PC-3 (cell line): ENCODE data around the gene SH3RF3. TPM values are rescaled to one million over a fixed set of nuclear protein-coding genes. Genes with fewer than 3 reads are reported as not detected.

Experiments used
- ATAC-seq: fragments of 200-7000 bp; cut with Tn5 transposase; 2 replicates; pipeline ENCODE4 v1.9.1; 2020; ENCODE audit warnings: mild to moderate bottlenecking, moderate library complexity
- BruUV-seq: library from RNA; stranded (reverse); fragments of 400-500 nt; replicated peaks from 2 replicates; lab custom pipeline; 2021; lab: Mats Ljungman, UMichigan
- CTCF ChIA-PET: fragments of 300-600 bp; sonication (Branson Sonifier 250); formaldehyde crosslinking; loops from one replicate; lab custom pipeline; 2022; ENCODE audit warnings: antibody characterized with exemption; lab: Charles Lee
- POLR2A ChIA-PET: fragments of 300-600 bp; sonication (Branson Sonifier 250); formaldehyde crosslinking; loops from one replicate; lab custom pipeline; 2022; ENCODE audit warnings: antibody characterized with exemption; ENCODE audit not compliant: unreplicated experiment; lab: Charles Lee
- DNase-seq: peaks from one replicate; pipeline ENCODE4 v3.0.0-alpha.2; 2015
- H2AFZ ChIP-seq: fragments of 300-600 bp; sonication (generic); 2 replicates; pipeline ENCODE4 v1.6.0; 2016; ENCODE audit warnings: antibody characterized with exemption, low read length
- H3F3A ChIP-seq: fragments of 300-600 bp; sonication (generic); one replicate; pipeline ENCODE4 v1.6.0; 2017; ENCODE audit warnings: antibody characterized with exemption, low read length, control low read depth, mild to moderate bottlenecking; ENCODE audit not compliant: unreplicated experiment
- H3K27ac ChIP-seq: fragments of 300-600 bp; sonication (generic); 2 replicates; pipeline ENCODE4 v1.5.1; 2016; ENCODE audit warnings: mild to moderate bottlenecking, low read length
- H3K27me3 ChIP-seq: fragments of 300-600 bp; sonication (generic); 2 replicates; pipeline ENCODE4 v1.6.1; 2016; ENCODE audit warnings: low read length, mixed read lengths
- H3K36me3 ChIP-seq: fragments of 300-600 bp; sonication (generic); 2 replicates; pipeline ENCODE4 v1.6.1; 2016; ENCODE audit warnings: low read depth, mixed run types, low read length, mixed read lengths
- H3K4me1 ChIP-seq: fragments of 300-600 bp; sonication (generic); 2 replicates; pipeline ENCODE4 v1.5.1; 2016; ENCODE audit warnings: low read length; ENCODE audit not compliant: insufficient read depth
- H3K4me2 ChIP-seq: fragments of 300-600 bp; sonication (generic); 2 replicates; pipeline ENCODE4 v1.6.0; 2016; ENCODE audit warnings: low read length
- H3K4me3 ChIP-seq: fragments of 300-600 bp; sonication (generic); 2 replicates; pipeline ENCODE4 v1.5.1; 2016; ENCODE audit warnings: mild to moderate bottlenecking, low read length, mixed read lengths
- H3K79me2 ChIP-seq: fragments of 300-600 bp; sonication (generic); 2 replicates; pipeline ENCODE4 v1.6.1; 2017; ENCODE audit warnings: low read length, mixed read lengths
- H3K9ac ChIP-seq: fragments of 300-600 bp; sonication (generic); 2 replicates; pipeline ENCODE4 v1.6.0; 2016; ENCODE audit warnings: mild to moderate bottlenecking, low read length
- H3K9me2 ChIP-seq: fragments of 300-600 bp; sonication (generic); replicated peaks from 2 replicates; pipeline ENCODE4 v1.6.1; 2016; ENCODE audit warnings: mixed run types, low read length, mixed read lengths
- H3K9me3 ChIP-seq: fragments of 300-600 bp; sonication (generic); 2 replicates; pipeline ENCODE4 v1.6.1; 2016; ENCODE audit warnings: low read length, mixed read lengths
- H4K20me1 ChIP-seq: fragments of 300-600 bp; sonication (generic); 2 replicates; pipeline ENCODE4 v1.6.1; 2016; ENCODE audit warnings: low read length, mixed read lengths
- EZH2 ChIP-seq: fragments of 300-600 bp; sonication (generic); IDR thresholded peaks from one replicate; pipeline ENCODE4 v1.6.1; 2017; ENCODE audit warnings: antibody characterized with exemption, mild to moderate bottlenecking, low read length; ENCODE audit not compliant: unreplicated experiment
- EZH2phosphoT487 ChIP-seq: fragments of 300-600 bp; sonication (generic); IDR thresholded peaks from 2 replicates; pipeline ENCODE4 v1.6.1; 2018; ENCODE audit warnings: mild to moderate bottlenecking, antibody characterized with exemption, low read length, borderline replicate concordance
- intact Hi-C: fragments of 100-400 bp; cut with micrococcal nuclease; formaldehyde crosslinking; loops from 2 replicates; pipeline ENCODE4 v1.9.0; 2023
- total RNA-seq: library from RNA; depleted of rRNA; stranded (reverse); fragments of >200 nt; gene quantifications from 2 replicates; pipeline ENCODE4 v1.2.3, GENCODE V29; 2014
- TF ChIP-seq, protein P1 (sequence below): fragments of 300-600 bp; sonication (generic); conservative IDR thresholded peaks from 2 replicates; pipeline ENCODE4 v1.5.1; 2017; ENCODE audit warnings: antibody characterized with exemption, low read depth, mild to moderate bottlenecking, low read length

The SH3RF3 gene
- total RNA-seq, 1 experiment from 2014 or later, result 11.7 TPM

GRCh38 chr2:109454304-109454703 lies 325.3 kb downstream of the SH3RF3 start:
- H3K36me3 ChIP-seq, result 0 out of 2 replicates have a peak, but pooled peaks cover 2% of the 10 kb centered on the region
- no peaks in the 10 kb centered on the region for H3K79me2 ChIP-seq
- no peaks in the 10 kb centered on the region for H3K9me2 ChIP-seq
- no peaks in the 10 kb centered on the region for H4K20me1 ChIP-seq
- H3K9me3 ChIP-seq, result no peaks in the 10 kb centered on the region
- no peak for DNase-seq
- H3F3A ChIP-seq, result no peaks in the 10 kb centered on the region
- no peak overlapping the region for H3K4me3 ChIP-seq
- CTCF ChIA-PET, result no interaction called here
- no peak overlapping the region for H3K27ac ChIP-seq
- ATAC-seq, result no peak
- no peak overlapping the region for H2AFZ ChIP-seq
- POLR2A ChIA-PET, result no interaction called here
- TF ChIP-seq, protein P1, sequence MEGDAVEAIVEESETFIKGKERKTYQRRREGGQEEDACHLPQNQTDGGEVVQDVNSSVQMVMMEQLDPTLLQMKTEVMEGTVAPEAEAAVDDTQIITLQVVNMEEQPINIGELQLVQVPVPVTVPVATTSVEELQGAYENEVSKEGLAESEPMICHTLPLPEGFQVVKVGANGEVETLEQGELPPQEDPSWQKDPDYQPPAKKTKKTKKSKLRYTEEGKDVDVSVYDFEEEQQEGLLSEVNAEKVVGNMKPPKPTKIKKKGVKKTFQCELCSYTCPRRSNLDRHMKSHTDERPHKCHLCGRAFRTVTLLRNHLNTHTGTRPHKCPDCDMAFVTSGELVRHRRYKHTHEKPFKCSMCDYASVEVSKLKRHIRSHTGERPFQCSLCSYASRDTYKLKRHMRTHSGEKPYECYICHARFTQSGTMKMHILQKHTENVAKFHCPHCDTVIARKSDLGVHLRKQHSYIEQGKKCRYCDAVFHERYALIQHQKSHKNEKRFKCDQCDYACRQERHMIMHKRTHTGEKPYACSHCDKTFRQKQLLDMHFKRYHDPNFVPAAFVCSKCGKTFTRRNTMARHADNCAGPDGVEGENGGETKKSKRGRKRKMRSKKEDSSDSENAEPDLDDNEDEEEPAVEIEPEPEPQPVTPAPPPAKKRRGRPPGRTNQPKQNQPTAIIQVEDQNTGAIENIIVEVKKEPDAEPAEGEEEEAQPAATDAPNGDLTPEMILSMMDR, result no peak
- TF ChIP-seq EZH2, result no peak
- H3K4me2 ChIP-seq, result no peak overlapping the region
- no peak overlapping the region for H3K9ac ChIP-seq
- intact Hi-C loops, result no loop called here
- H3K4me1 ChIP-seq, result no peaks in the 10 kb centered on the region
- H3K27me3 ChIP-seq, result no peaks in the 10 kb centered on the region
- no TSS peak for BruUV-seq

DNA sequence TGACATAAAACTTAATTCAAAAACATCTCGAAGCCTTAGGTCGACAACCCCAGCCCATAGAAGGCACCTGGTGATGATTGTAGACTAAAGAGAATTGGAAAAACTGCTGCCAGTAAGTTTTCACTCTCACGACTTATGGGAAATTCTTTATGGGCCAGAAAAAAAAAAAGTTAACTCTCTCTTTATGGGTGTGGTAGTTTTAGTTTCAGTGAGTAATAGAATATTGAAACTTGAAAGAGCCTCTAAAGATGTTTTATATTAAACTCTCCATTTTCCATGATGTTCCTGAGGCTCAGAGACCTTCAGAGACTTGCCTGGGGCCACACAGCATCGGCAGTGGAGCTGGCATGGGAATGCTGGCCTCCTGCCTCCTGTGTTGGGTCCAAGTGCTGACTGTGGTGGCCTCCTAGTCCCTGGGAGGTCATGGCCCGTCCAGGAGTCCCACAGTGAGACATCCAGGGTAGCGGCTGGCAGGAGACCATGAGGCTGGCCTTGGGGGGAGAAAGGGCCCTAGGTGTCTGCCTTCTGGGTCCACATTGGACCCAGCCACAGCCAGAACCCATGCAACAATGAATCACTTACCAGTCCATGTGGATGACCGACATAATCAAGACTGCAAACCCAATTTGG lies 325.9 kb downstream of the SH3RF3 start:
- TF ChIP-seq, protein P1, result no peak
- TF ChIP-seq EZH2 (no peak), EZH2phosphoT487 (no peak)
- Histone ChIP-seq H3K27me3 (no peaks in the 10 kb centered on the region), H3K9ac (no peak overlapping the region), H3K9me3 (no peaks in the 10 kb centered on the region), H3K36me3 (no peaks in the 10 kb centered on the region), H3K27ac (no peak overlapping the region), H3K4me2 (no peak overlapping the region), H3K4me1 (no peaks in the 10 kb centered on the region), H4K20me1 (no peaks in the 10 kb centered on the region), H3K4me3 (no peak overlapping the region), H3K9me2 (no peaks in the 10 kb centered on the region), H2AFZ (no peak overlapping the region), H3F3A (no peaks in the 10 kb centered on the region), H3K79me2 (no peaks in the 10 kb centered on the region)
- ATAC-seq (no peak), DNase-seq (no peak)
- POLR2A ChIA-PET, result no interaction called here
- CTCF ChIA-PET, result no interaction called here
- BruUV-seq, result no TSS peak
- intact Hi-C loops, result no loop called here
